Measurements from ENCODE around the gene ATP6V0E1. TPM values are rescaled to one million over a fixed set of nuclear protein-coding genes. Genes with fewer than 3 reads are reported as not detected.

ATP6V0E1 gene
- total and polyA plus RNA-seq, 2 experiments from 2014 or later, result 75.9 to 250 TPM

- no peak for TF ChIP-seq ZNF462 (CRISPR knock-in tag; IDR thresholded peaks at IDR 0.05)
Observed at GRCh38 chr5:173032730-173033129, 49.2 kb downstream of the ATP6V0E1 start (continued).

GRCh38 chr5:173033923-173034322, 50.4 kb downstream of the ATP6V0E1 start:
- no peak overlapping the region for H3K27ac Mint-ChIP-seq
- H3K27ac ChIP-seq (ENCODE audit: low read depth), result no peak overlapping the region

More at GRCh38 chr5:173033923-173034322, 50.4 kb downstream of the ATP6V0E1 start:
- Mint-ChIP-seq H3K4me1 (no peaks in the 10 kb centered on the region), H3K27me3 (ENCODE audit: insufficient read depth, low read depth, poor library complexity) (no peaks in the 10 kb centered on the region), H3K4me3 (no peak overlapping the region), H3K36me3 (ENCODE audit: low read depth) (peaks cover 7% of the 10 kb centered on the region; the same call in 2 of the 3 replicates), H3K9me3 (no peaks in the 10 kb centered on the region)
- Histone ChIP-seq H4K20me1 (replicated peaks; ENCODE audit: insufficient read depth) (peaks cover 5% of the 10 kb centered on the region; the same call in 1 of the 2 replicates), H3K36me3 (ENCODE audit: insufficient read depth) (no peaks in the 10 kb centered on the region), H2AFZ (no peak overlapping the region), H3K27me3 (ENCODE audit: insufficient read depth) (no peaks in the 10 kb centered on the region), H3K4me1 (ENCODE audit: insufficient read depth) (0 out of 2 replicates have a peak, but pooled peaks cover 6% of the 10 kb centered on the region), H3K4me2 (no peak overlapping the region), H3K4me3 (no peak overlapping the region), H3K79me2 (replicated peaks; ENCODE audit: insufficient read depth) (peaks cover 18% of the 10 kb centered on the region), H3K9me2 (ENCODE audit: insufficient read depth) (no peaks in the 10 kb centered on the region), H3F3A (replicated peaks; ENCODE audit: low read depth) (no peaks in the 10 kb centered on the region)
- DNase-seq (ENCODE audit: low spot score), result no peak
- no peak for ATAC-seq
- no peak for TF ChIP-seq ETS1 (IDR thresholded peaks at IDR 0.05)
- no peak for TF ChIP-seq ZNF462 (CRISPR knock-in tag; IDR thresholded peaks at IDR 0.05)
- TF ChIP-seq CREB1 (CRISPR knock-in tag; IDR thresholded peaks at IDR 0.05; ENCODE audit: low read depth), result no peak

All from GM23338 (cell line).